ENCODE results near the gene POU6F1. TPM values are rescaled to one million over a fixed set of nuclear protein-coding genes. Genes with fewer than 3 reads are reported as not detected.

The POU6F1 gene
- total and polyA plus RNA-seq, 2 donors, result 0.42 to 7.9 TPM

DNA sequence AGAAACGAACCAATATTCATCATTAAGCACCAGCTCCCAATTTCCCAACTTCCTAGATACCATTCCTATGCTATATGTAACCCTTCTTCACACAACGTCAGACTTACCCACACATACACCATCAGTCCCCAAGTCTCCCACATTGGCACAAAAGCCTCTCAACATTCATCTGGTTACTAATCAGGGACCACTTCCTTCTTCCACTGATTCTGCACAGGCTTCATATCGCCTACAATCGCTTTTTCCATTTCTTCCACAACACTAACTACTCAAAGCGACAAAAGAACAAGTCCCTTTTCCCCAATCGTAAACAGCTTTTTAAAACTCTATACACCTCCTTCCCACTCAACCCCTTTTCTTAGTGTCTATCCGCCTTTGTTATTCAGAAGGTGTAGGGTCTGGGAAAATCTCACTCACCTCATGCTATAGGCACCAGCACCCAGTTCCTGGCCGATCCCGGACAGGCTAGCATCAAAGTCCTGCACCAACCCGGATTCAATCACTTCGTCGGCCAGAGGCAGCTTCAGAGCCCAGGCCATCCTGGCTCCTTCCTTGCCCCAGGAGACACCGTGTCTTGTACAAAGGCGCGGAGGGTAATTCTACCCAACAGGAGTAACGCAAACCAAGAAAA, 45.9 kb downstream of the POU6F1 start:
- Histone ChIP-seq H3K4me1 (ENCODE audit: control insufficient read depth in 2 of 2, insufficient read depth in 2 of 2, low read length in 2 of 2) (peaks cover 0 to 7% of the 10 kb centered on the region in 2 donors), H3K27ac (ENCODE audit: low read depth in 1 of 2, low read length in 1 of 2) (peak overlapping the region in 1 of 2 donors; percentile 84), H3K9me3 (ENCODE audit: control insufficient read depth in 2 of 2, insufficient read depth in 1 of 2, low read length in 1 of 2) (no peaks in the 10 kb centered on the region), H3K27me3 (ENCODE audit: control insufficient read depth in 2 of 2, insufficient read depth in 1 of 2, low read length in 1 of 2) (no peaks in the 10 kb centered on the region), H3K36me3 (ENCODE audit: control insufficient read depth in 2 of 2, insufficient read depth in 2 of 2, low read length in 1 of 2) (peaks cover 0 to 5% of the 10 kb centered on the region in 2 donors), H3K4me3 (ENCODE audit: low read length in 2 of 2) (peak overlapping the region; percentile 79 to 95)
- 7% methylated on average over 16 of the region's 16 CpGs for WGBS
- DNase-seq (ENCODE audit: low read depth in 6 of 9, low spot score in 9 of 9), result peak in 1 of 9 donors; percentile 36

DNA sequence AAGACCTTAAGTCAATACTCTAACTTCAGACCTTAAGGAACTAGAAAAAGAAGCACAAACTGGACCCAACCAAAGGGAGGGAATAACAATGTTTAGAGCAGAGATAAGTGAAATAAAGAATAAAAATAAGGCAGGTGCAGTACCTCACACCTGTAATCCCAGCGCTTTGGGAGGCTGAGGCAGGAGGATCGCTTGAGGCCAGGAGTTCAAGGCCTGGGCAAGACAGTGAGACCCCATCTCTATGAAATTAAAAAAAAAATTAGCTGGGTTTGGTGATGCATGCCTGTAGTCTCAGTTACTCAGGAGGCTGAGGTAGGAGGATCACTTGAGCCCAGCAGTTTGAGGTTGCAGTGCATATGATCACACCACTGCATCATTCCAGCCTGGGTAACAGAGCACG, 54.1 kb downstream of the POU6F1 start:
- no peak overlapping the region for H3K27ac ChIP-seq (ENCODE audit: low read depth in 1 of 2, low read length in 1 of 2)
- H3K9me3 ChIP-seq (ENCODE audit: control insufficient read depth in 2 of 2, insufficient read depth in 1 of 2, low read length in 1 of 2), result no peaks in the 10 kb centered on the region
- H3K36me3 ChIP-seq (ENCODE audit: control insufficient read depth in 2 of 2, insufficient read depth in 2 of 2, low read length in 1 of 2), result peaks cover 3% of the 10 kb centered on the region in 2 donors
- H3K27me3 ChIP-seq (ENCODE audit: control insufficient read depth in 2 of 2, insufficient read depth in 1 of 2, low read length in 1 of 2), result no peaks in the 10 kb centered on the region
- no peak overlapping the region for H3K4me3 ChIP-seq (ENCODE audit: low read length in 2 of 2)
- 97% methylated on average over 3 of the region's 3 CpGs for WGBS
- DNase-seq (ENCODE audit: low read depth in 6 of 9, low spot score in 9 of 9), result no peak
- H3K4me1 ChIP-seq (ENCODE audit: control insufficient read depth in 2 of 2, insufficient read depth in 2 of 2, low read length in 2 of 2), result peaks cover 7 to 8% of the 10 kb centered on the region in 2 donors

DNA sequence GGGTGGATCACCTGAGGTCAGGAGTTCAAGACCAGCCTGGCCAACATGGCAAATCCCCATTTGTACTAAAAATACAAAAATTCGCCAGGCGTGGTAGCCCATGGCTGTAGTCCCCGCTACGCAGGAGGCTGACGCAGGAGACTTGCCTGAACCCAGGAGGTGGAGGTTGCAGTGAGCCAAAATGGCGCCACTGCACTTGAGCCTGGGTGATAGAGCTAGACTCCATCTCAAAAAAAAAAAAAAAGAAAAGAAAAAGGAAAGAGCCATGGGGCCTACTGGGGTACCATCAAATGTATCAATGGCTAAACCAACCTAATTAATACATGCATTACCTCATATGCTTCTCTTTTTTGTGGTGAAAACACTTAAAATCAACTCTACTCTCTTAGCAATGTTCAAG, 55.6 kb downstream of the POU6F1 start:
- peaks cover 7 to 8% of the 10 kb centered on the region in 2 donors for H3K4me1 ChIP-seq (ENCODE audit: control insufficient read depth in 2 of 2, insufficient read depth in 2 of 2, low read length in 2 of 2)
- no peak overlapping the region for H3K4me3 ChIP-seq (ENCODE audit: low read length in 2 of 2)
- H3K9me3 ChIP-seq (ENCODE audit: control insufficient read depth in 2 of 2, insufficient read depth in 1 of 2, low read length in 1 of 2), result no peaks in the 10 kb centered on the region
- DNase-seq (ENCODE audit: low read depth in 6 of 9, low spot score in 9 of 9), result no peak
- H3K36me3 ChIP-seq (ENCODE audit: control insufficient read depth in 2 of 2, insufficient read depth in 2 of 2, low read length in 1 of 2), result peaks cover 0 to 3% of the 10 kb centered on the region in 2 donors
- over 99% methylated on average over 6 of the region's 6 CpGs for WGBS
- no peaks in the 10 kb centered on the region for H3K27me3 ChIP-seq (ENCODE audit: control insufficient read depth in 2 of 2, insufficient read depth in 1 of 2, low read length in 1 of 2)
- H3K27ac ChIP-seq (ENCODE audit: low read depth in 1 of 2, low read length in 1 of 2), result no peak overlapping the region

DNA sequence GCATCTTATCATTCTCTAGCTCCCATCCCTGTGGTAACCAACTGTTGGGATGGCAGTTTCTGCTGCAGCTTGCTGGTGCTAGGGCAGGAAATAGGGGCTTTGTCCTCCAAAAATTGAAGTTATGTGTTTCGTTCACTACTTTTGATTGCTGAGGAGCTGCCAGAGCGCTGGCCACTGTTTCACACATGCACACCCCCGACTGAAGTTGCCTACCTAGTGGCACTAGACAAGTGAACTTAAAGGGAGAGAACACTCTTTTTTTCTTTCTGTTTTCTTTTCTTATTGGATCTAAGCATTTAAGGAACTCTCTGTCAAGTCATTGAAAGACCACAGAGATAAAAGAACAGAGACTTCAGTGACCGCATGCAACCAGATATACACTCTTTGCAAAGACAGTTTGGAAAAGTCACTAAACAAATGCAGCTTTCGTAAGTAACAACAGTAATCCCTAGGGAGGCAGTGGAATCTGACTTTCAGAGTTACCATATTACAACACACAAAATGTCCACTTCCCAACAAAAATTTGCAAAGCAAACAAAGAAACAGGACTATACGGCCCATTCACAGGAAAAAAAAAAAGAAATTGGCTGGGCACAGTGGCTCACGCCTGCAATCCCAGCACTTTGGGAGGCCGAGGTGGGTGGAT, 56.9 kb downstream of the POU6F1 start:
- Histone ChIP-seq H3K27me3 (ENCODE audit: control insufficient read depth in 2 of 2, insufficient read depth in 1 of 2, low read length in 1 of 2) (no peaks in the 10 kb centered on the region), H3K36me3 (ENCODE audit: control insufficient read depth in 2 of 2, insufficient read depth in 2 of 2, low read length in 1 of 2) (peaks cover 0 to 3% of the 10 kb centered on the region in 2 donors), H3K9me3 (ENCODE audit: control insufficient read depth in 2 of 2, insufficient read depth in 1 of 2, low read length in 1 of 2) (no peaks in the 10 kb centered on the region), H3K4me3 (ENCODE audit: low read length in 2 of 2) (no peak overlapping the region), H3K27ac (ENCODE audit: low read depth in 1 of 2, low read length in 1 of 2) (peak overlapping the region in 1 of 2 donors; percentile 7), H3K4me1 (ENCODE audit: control insufficient read depth in 2 of 2, insufficient read depth in 2 of 2, low read length in 2 of 2) (peaks cover 7 to 8% of the 10 kb centered on the region in 2 donors)
- DNase-seq (ENCODE audit: low read depth in 6 of 9, low spot score in 9 of 9), result peak in 1 of 9 donors; percentile 15
- 42% methylated on average over 8 of the region's 8 CpGs for WGBS

DNA sequence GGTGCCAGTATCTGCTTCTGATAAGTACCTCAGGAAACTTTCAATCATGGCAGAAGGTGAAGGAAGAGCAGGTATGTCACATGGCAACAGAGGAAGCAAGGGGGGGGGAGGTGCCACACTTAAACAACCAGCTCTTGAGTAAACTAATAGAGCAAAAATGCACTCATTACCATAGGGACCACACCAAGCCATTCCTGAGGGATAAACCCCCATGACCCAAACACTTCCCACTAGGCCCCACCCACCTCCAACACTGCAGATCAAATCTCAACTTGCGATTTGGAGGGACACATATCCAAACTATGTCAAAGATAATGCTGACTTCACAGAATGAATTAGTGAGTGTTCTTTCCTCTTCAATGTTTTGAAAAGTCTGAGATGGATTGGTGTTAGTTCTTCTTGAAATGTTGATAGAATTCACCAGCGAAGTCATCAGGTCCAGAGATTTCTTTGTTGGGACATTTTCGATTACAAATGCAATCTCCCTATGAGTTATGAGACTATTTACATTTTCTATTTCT, 61.6 kb downstream of the POU6F1 start:
- Histone ChIP-seq H3K9me3 (ENCODE audit: control insufficient read depth in 2 of 2, insufficient read depth in 1 of 2, low read length in 1 of 2) (no peaks in the 10 kb centered on the region), H3K4me1 (ENCODE audit: control insufficient read depth in 2 of 2, insufficient read depth in 2 of 2, low read length in 2 of 2) (peaks cover 7 to 8% of the 10 kb centered on the region in 2 donors), H3K36me3 (ENCODE audit: control insufficient read depth in 2 of 2, insufficient read depth in 2 of 2, low read length in 1 of 2) (no peaks in the 10 kb centered on the region), H3K27ac (ENCODE audit: low read depth in 1 of 2, low read length in 1 of 2) (no peak overlapping the region), H3K4me3 (ENCODE audit: low read length in 2 of 2) (no peak overlapping the region), H3K27me3 (ENCODE audit: control insufficient read depth in 2 of 2, insufficient read depth in 1 of 2, low read length in 1 of 2) (no peaks in the 10 kb centered on the region)
- WGBS, result 97% methylated on average over 3 of the region's 3 CpGs
- no peak for DNase-seq (ENCODE audit: low read depth in 6 of 9, low spot score in 9 of 9)

DNA sequence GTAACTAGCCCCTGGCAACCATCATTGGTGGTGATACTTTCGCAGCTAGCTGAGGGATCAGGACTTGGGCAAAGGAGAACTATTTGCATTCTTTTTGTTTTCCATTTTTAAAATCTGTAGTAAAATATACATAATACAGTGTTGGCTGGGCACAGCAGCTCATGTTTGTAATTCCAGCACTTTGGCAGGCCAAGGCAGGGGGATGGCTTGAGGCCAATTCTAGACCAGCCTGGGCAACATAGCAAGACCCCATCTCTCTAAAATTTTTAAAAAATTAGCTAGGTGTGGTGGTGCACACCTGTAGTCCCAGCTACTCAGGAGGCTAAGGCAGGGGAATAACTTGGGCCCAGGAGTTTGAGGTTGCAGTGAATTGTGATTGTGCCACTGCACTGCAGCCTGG, 64.9 kb downstream of the POU6F1 start:
- no peak for DNase-seq (ENCODE audit: low read depth in 6 of 9, low spot score in 9 of 9)
- H3K27me3 ChIP-seq (ENCODE audit: control insufficient read depth in 2 of 2, insufficient read depth in 1 of 2, low read length in 1 of 2), result no peaks in the 10 kb centered on the region
- H3K4me3 ChIP-seq (ENCODE audit: low read length in 2 of 2), result no peak overlapping the region
- H3K27ac ChIP-seq (ENCODE audit: low read depth in 1 of 2, low read length in 1 of 2), result no peak overlapping the region
- WGBS, result 99% methylated on average over 1 of the region's 1 CpG
- H3K9me3 ChIP-seq (ENCODE audit: control insufficient read depth in 2 of 2, insufficient read depth in 1 of 2, low read length in 1 of 2), result no peaks in the 10 kb centered on the region
- H3K36me3 ChIP-seq (ENCODE audit: control insufficient read depth in 2 of 2, insufficient read depth in 2 of 2, low read length in 1 of 2), result no peaks in the 10 kb centered on the region
- no peaks in the 10 kb centered on the region for H3K4me1 ChIP-seq (ENCODE audit: control insufficient read depth in 2 of 2, insufficient read depth in 2 of 2, low read length in 2 of 2)

DNA sequence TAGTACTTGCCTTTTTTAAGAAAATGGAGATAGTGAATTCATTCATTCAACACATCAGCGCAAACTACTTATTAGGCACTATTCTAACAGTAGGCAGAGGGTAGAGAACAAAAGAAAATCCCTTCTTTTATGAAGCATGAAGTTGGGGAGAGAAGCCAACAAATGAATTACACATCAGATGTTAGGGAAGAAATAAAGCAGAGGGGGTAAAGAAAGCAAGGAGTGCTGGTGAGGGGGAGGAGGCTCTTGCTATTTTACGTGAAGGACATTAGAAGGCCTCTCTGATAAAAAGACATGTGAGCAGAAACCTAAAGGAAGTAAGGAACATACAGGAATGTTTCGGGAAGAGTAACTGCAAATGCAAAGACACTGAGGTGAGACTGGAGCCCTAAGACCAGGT, 67.1 kb downstream of the POU6F1 start:
- H3K9me3 ChIP-seq (ENCODE audit: control insufficient read depth in 2 of 2, insufficient read depth in 1 of 2, low read length in 1 of 2), result no peaks in the 10 kb centered on the region
- H3K4me3 ChIP-seq (ENCODE audit: low read length in 2 of 2), result no peak overlapping the region
- H3K27me3 ChIP-seq (ENCODE audit: control insufficient read depth in 2 of 2, insufficient read depth in 1 of 2, low read length in 1 of 2), result no peaks in the 10 kb centered on the region
- WGBS, result 66% methylated on average over 3 of the region's 3 CpGs
- no peaks in the 10 kb centered on the region for H3K36me3 ChIP-seq (ENCODE audit: control insufficient read depth in 2 of 2, insufficient read depth in 2 of 2, low read length in 1 of 2)
- no peak for DNase-seq (ENCODE audit: low read depth in 6 of 9, low spot score in 9 of 9)
- peaks cover 0 to 4% of the 10 kb centered on the region in 2 donors for H3K4me1 ChIP-seq (ENCODE audit: control insufficient read depth in 2 of 2, insufficient read depth in 2 of 2, low read length in 2 of 2)
- H3K27ac ChIP-seq (ENCODE audit: low read depth in 1 of 2, low read length in 1 of 2), result no peak overlapping the region

DNA sequence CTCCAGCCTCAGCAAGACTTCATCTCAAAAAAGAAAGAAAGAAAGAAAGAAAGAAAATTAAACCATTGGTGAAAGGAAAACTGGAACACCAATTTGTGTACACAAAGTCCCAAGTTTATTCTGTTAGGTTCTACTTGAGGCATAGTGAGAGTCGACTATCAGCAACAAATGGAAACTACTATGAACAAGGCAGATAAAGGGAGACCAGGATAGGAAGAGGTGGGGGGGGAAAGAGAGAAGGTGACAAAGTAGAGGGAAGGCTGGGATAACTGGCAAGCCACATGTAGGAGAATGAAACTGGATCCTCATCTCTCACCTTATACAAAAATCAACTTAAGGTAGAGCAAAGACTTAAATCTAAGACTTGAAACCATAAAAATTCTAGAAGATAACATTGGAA, 70.6 kb downstream of the POU6F1 start:
- Histone ChIP-seq H3K9me3 (ENCODE audit: control insufficient read depth in 2 of 2, insufficient read depth in 1 of 2, low read length in 1 of 2) (no peaks in the 10 kb centered on the region), H3K27ac (ENCODE audit: low read depth in 1 of 2, low read length in 1 of 2) (no peak overlapping the region), H3K4me1 (ENCODE audit: control insufficient read depth in 2 of 2, insufficient read depth in 2 of 2, low read length in 2 of 2) (peaks cover 0 to 7% of the 10 kb centered on the region in 2 donors), H3K4me3 (ENCODE audit: low read length in 2 of 2) (no peak overlapping the region), H3K27me3 (ENCODE audit: control insufficient read depth in 2 of 2, insufficient read depth in 1 of 2, low read length in 1 of 2) (no peaks in the 10 kb centered on the region), H3K36me3 (ENCODE audit: control insufficient read depth in 2 of 2, insufficient read depth in 2 of 2, low read length in 1 of 2) (no peaks in the 10 kb centered on the region)
- WGBS, result 97% methylated on average over 1 of the region's 1 CpG
- DNase-seq (ENCODE audit: low read depth in 6 of 9, low spot score in 9 of 9), result no peak

DNA sequence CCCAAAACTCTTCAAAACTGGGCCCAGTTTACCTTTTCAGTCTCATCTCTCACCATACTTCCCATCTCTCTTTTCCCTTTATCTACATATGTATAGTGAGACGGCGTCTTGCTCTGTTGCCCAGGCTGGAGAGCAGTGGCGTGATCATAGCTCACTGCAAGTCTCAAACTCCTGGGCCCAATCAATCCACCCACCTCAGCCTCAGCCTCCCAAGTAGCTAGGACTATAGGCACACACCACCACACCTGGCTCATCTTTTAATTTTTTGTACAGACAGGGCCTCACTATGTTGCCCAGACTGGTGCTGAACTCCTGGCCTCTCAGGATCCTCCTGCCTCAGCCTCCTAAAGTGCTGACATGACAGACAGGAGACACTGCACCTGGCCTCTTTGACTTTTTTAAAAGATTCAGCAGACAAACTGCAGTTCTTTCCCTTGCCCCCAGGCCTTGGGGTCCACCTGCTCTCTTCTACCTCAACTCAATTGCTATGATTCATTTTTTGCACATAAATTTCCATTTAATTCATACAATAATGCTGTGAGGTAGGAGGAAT, 78.5 kb downstream of the POU6F1 start:
- no peak overlapping the region for H3K4me3 ChIP-seq (ENCODE audit: low read length in 2 of 2)
- peaks cover 9 to 25% of the 10 kb centered on the region in 2 donors for H3K36me3 ChIP-seq (ENCODE audit: control insufficient read depth in 2 of 2, insufficient read depth in 2 of 2, low read length in 1 of 2)
- WGBS, result over 99% methylated on average over 3 of the region's 3 CpGs
- no peak overlapping the region for H3K27ac ChIP-seq (ENCODE audit: low read depth in 1 of 2, low read length in 1 of 2)
- no peaks in the 10 kb centered on the region for H3K27me3 ChIP-seq (ENCODE audit: control insufficient read depth in 2 of 2, insufficient read depth in 1 of 2, low read length in 1 of 2)
- DNase-seq (ENCODE audit: low read depth in 6 of 9, low spot score in 9 of 9), result no peak
- H3K4me1 ChIP-seq (ENCODE audit: control insufficient read depth in 2 of 2, insufficient read depth in 2 of 2, low read length in 2 of 2), result no peaks in the 10 kb centered on the region
- H3K9me3 ChIP-seq (ENCODE audit: control insufficient read depth in 2 of 2, insufficient read depth in 1 of 2, low read length in 1 of 2), result no peaks in the 10 kb centered on the region

Measured in thymus (tissue), 11 donors.